ENCODE measurements around the gene COX17. TPM values are rescaled to one million over a fixed set of nuclear protein-coding genes. Genes with fewer than 3 reads are reported as not detected.

COX17 gene
- total and polyA plus RNA-seq, 2 of the 13 experiments (the other 11 are each of a cell fraction or from before 2014, with no cell fraction given): 41.4 to 51.0 TPM

DNA sequence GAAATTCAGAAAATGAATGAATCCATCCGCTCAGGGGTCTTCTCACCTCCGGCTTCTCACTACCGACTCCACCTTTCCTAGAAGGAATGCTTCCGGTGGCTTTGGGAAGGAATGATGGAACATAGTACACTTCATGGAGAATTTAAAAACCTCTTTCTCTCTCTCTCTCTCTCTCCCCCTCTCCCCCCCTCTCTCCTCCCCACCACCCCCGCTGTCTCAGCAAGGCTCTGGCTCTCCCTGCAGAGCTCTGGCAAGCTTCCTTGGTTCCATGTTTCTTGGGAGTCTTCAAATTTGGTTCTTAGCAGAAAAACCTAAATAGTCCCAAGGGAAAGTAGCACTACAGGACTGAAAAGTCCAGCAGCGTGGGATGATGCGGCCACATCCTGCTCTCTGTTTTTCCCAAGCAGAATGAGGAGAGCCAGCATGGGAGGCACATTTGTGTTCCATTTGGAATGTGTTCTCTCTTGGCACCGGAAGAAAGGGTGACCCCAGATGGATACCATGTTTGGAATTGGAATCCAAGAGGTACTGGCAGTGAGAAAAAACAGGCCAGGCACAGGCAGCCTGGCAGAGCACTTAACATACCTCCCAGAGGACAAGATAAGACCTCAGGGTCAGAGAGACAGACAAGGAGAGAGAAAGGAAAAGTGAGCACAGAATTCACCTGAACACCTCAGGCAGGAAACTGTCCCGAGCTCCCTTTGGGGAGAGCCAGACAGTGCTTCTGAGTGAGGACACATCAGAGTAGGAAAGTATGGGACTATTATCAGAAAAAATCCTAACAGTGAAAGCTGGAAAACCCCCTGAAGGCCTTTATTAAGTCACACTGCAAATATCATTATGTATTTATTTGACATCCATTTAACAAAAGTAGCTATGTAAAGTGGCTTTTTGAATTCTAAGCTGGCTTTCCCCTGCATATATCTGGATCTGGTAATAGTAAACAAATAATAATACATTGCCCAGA is 16.4 kb downstream of the COX17 start, which contains the start of gene POPDC2 (continued):
- TF ChIP-seq ZNF672 (CRISPR knock-in tag; IDR thresholded peaks at IDR 0.05): no peak
- TF ChIP-seq, protein P1, sequence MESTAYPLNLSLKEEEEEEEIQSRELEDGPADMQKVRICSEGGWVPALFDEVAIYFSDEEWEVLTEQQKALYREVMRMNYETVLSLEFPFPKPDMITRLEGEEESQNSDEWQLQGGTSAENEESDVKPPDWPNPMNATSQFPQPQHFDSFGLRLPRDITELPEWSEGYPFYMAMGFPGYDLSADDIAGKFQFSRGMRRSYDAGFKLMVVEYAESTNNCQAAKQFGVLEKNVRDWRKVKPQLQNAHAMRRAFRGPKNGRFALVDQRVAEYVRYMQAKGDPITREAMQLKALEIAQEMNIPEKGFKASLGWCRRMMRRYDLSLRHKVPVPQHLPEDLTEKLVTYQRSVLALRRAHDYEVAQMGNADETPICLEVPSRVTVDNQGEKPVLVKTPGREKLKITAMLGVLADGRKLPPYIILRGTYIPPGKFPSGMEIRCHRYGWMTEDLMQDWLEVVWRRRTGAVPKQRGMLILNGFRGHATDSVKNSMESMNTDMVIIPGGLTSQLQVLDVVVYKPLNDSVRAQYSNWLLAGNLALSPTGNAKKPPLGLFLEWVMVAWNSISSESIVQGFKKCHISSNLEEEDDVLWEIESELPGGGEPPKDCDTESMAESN (CRISPR knock-in tag; conservative IDR thresholded peaks at IDR 0.05): no peak
- TF ChIP-seq, protein P2, sequence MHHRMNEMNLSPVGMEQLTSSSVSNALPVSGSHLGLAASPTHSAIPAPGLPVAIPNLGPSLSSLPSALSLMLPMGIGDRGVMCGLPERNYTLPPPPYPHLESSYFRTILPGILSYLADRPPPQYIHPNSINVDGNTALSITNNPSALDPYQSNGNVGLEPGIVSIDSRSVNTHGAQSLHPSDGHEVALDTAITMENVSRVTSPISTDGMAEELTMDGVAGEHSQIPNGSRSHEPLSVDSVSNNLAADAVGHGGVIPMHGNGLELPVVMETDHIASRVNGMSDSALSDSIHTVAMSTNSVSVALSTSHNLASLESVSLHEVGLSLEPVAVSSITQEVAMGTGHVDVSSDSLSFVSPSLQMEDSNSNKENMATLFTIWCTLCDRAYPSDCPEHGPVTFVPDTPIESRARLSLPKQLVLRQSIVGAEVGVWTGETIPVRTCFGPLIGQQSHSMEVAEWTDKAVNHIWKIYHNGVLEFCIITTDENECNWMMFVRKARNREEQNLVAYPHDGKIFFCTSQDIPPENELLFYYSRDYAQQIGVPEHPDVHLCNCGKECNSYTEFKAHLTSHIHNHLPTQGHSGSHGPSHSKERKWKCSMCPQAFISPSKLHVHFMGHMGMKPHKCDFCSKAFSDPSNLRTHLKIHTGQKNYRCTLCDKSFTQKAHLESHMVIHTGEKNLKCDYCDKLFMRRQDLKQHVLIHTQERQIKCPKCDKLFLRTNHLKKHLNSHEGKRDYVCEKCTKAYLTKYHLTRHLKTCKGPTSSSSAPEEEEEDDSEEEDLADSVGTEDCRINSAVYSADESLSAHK (CRISPR knock-in tag; IDR thresholded peaks at IDR 0.05; ENCODE audit: borderline replicate concordance): no peak
- TF ChIP-seq STAT5B (CRISPR knock-in tag; IDR thresholded peaks at IDR 0.05): no peak

GRCh38 chr3:119659606-119660291 is 17.5 kb downstream of the COX17 start:
- Histone ChIP-seq H3K4me2 (ENCODE audit: low read depth, low read length) (no peak overlapping the region), H2AFZ (ENCODE audit: low read length) (no peak overlapping the region), H3K9ac (ENCODE audit: insufficient read depth, low read depth, low read length) (no peak overlapping the region), H3K36me3 (replicated peaks in 1 of 2; ENCODE audit: control insufficient read depth in 1 of 2, insufficient read depth in 2 of 2, low read length in 2 of 2) (no peaks in the 10 kb centered on the region), H3K79me2 (ENCODE audit: insufficient read depth, low read length) (no peaks in the 10 kb centered on the region), H3K27ac (ENCODE audit: extremely low read length, insufficient read depth, low read length) (no peak overlapping the region), H3K4me3 (replicated peaks in 1 of 3; ENCODE audit: insufficient read depth in 1 of 3, low read depth in 2 of 3, low read length in 3 of 3) (no peak overlapping the region), H3K27me3 (ENCODE audit: control insufficient read depth in 1 of 2, insufficient read depth in 2 of 2, low read length in 2 of 2) (no peaks in the 10 kb centered on the region), H3K9me3 (ENCODE audit: low read length) (no peaks in the 10 kb centered on the region), H3K4me1 (ENCODE audit: insufficient read depth, low read length) (no peaks in the 10 kb centered on the region), H4K20me1 (ENCODE audit: insufficient read depth, low read length) (no peaks in the 10 kb centered on the region)
- intact Hi-C loops (cut with micrococcal nuclease; ENCODE audit: unreplicated experiment): no loop called here
- no peak for ATAC-seq
- no peak for DNase-seq (ENCODE audit: low spot score)
- FAIRE-seq: no peak
- in situ Hi-C loops (cut with HindIII; ENCODE audit: extremely low pct_ligation_motif_present, low pct_unique_long_range_greater_than_20kb): no loop called here
- CTCF ChIA-PET (ENCODE audit: low intra/inter-chr PET ratio, low total read pairs): no interaction called here
- POLR2A ChIA-PET: no interaction called here
- 88% methylated on average over 4 of the region's 9 CpGs for WGBS (ENCODE audit: low lambda C conversion rate)
- BruUV-seq (replicated peaks): no TSS peak
- TF ChIP-seq PAX8 (CRISPR knock-in tag; IDR thresholded peaks at IDR 0.05; ENCODE audit: borderline replicate concordance) (no peak), ZNF646 (CRISPR knock-in tag; IDR thresholded peaks at IDR 0.05) (no peak), ZNF12 (CRISPR knock-in tag; IDR thresholded peaks at IDR 0.05) (no peak), ZNF382 (CRISPR knock-in tag; IDR thresholded peaks at IDR 0.05; ENCODE audit: borderline replicate concordance) (no peak), ZNF549 (CRISPR knock-in tag; IDR thresholded peaks at IDR 0.05) (no peak)
